HG03565 (cell line): ENCODE results near the gene BRF1.

Experiments
- ATAC-seq: cut with Tn5 transposase; IDR thresholded peaks from one replicate; pipeline ENCODE4 v1.9.1; 2021; ENCODE audit warnings: mild to moderate bottlenecking, moderate library complexity; ENCODE audit not compliant: unreplicated experiment

BRF1 gene

DNA sequence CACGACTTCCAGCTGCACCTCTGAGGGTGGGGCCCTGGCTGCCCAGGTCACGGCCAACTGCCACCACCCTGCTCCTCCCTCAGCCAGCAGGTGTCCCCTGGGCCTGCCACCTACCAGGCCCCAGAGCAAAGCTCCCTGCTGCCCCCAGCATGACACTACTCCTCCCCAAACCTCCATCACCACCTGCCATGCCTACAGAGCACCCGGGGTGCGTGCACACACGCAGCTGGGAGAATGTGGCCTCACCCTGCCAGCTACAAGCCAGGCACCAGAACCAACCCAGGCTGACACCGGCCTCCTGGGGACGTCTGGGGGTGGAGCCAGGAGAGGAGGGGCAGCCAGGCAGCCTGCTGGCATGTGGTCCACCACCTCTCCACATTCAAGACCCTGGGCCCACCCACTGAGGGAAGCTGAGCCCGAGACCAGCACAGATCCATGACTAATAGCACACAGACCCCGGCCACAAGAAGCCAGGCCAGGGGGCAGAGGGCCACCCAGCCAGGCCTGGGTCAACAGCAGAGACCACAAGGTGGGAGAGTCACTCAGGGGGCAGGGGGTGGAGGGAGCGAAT is 135.6 kb downstream of the BRF1 start:
- ATAC-seq: no peak

GRCh38 chr14:105163040-105163742 is 137.6 kb downstream of the BRF1 start:
- ATAC-seq: no peak

- no peak for ATAC-seq
These were observed 138.2 kb downstream of the BRF1 start for GRCh38 chr14:105162669-105162979.

DNA sequence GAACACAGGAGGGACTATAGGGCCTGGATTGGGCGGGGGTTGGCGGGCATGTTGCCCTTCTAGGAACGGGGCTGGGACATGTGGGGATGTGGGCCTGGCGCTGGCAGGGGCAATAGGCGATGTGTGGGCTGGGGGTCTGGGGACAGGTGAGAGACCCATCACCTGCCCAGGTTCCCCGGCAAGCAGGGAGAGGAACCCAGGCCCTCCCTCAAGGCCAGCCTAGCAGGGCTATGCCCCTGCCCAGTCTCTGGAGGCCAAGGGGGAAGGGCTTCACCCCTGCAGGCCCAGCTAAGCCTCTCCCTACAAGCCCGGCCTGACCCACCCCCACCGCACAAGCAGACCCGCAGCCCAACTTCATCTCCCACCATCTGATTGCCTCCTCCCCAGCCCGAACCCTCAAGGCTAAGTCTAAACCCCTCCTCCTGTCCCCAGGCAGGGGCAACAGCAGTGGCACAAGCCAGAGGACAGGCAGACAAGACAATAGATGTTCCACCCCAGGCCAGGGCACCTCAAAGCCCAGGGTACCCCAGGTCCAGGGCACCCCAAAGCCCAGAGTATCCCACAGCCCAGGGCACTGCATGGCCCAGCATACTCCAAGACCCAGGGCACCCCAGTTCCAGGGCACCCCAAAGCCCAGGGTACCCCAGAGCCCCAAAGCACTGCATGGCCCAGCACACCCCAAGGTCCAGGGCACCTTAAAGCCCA is 138.7 kb downstream of the BRF1 start:
- no peak for ATAC-seq

DNA sequence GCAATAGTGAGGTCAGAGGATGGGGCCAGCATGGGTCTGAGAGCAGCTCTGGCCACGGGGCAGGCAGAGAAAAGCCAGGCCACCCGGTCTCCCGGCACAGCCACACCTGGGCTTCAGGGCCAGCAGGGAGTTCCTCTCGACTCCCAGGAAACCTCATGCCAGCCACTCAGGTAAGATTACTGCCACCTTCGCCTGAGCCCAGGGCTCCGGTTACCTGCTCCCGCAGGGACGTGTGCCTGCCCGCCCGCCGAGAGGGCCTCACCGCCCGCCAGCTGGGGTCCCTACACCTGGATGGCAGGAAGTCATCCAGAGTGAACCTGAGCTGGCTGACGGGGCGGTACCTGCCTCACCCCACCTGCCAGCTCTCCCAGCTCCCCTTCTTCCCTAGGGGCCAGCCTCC is 139.5 kb downstream of the BRF1 start:
- no peak for ATAC-seq

DNA sequence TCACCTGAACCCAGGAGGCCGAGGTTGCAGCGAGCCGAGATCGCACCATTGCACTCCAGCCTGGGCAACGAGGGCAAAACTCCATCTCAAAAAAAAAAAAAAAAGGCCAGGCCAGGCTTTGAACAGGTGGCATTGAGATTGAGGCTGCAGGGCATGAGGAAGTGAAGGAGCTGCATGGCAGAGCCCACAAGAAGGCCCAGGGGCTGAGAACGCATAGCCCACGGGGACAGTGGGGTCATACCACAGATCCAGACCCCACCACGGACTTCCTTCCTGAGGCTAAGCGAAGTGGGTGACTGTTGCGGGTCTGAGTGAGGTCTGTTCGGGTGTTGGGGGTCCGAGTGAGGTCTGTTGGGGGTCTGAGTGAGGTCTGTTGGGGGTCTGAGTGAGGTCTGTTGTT is 140.0 kb downstream of the BRF1 start:
- no peak for ATAC-seq

GRCh38 chr14:105159344-105159743 is 141.5 kb downstream of the BRF1 start:
- ATAC-seq: no peak
